Kidney glomerular epithelial cell (primary cell): ENCODE data around the gene WARS2.
A peak's percentile ranks its signal among the peaks of the same experiment; 100 is the strongest.
"Not testable (repeated sequence)": the region's sequence is repeated elsewhere in the genome, so short reads cannot be mapped to it uniquely, and the experiment has no call there.

Source experiments
- DNase-seq: peaks from one replicate; lab custom pipeline; 2025; lab: John Stamatoyannopoulos, UW

The WARS2 gene

GRCh38 chr1:119140177-119141019, at the start of gene WARS2:
Gene WARS2, minus strand, starts transcription at chr1:119140653. Its CDS starts 9 bp downstream, at chr1:119140644.
- peak; percentile 96 for DNase-seq

- DNase-seq, result no peak
Measured at GRCh38 chr1:119188926-119189325, 48.5 kb upstream of the WARS2 start.

DNA sequence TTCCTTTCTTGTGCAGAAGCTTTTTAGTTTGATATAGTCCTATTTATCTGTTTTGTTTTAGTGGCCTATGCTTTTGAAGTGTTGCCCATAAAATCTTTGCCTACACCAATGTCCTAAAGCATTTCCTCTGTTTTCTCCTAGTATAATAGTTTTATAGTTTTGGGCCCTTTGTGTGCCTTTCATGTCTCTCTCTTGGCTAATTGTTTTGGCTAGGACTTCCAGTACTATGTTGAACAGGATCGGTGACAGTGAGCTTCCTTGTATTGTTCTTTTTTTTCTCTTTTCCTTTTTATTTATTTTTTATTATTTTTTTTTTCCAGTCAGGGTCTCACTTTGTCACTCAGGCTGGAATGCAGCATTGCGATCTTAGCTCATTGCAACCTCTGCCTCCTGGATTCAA, 47.0 kb upstream of the WARS2 start:
- no peak for DNase-seq

- DNase-seq, result peak; percentile 15
Measured at GRCh38 chr1:119186471-119186870, 46.0 kb upstream of the WARS2 start.

- no peak for DNase-seq
Measured at GRCh38 chr1:119184972-119185371, 44.5 kb upstream of the WARS2 start.

- DNase-seq, result no peak
Measured at GRCh38 chr1:119181218-119181617, 40.8 kb upstream of the WARS2 start.

GRCh38 chr1:119179051-119179450, 38.6 kb upstream of the WARS2 start:
- no peak for DNase-seq

DNA sequence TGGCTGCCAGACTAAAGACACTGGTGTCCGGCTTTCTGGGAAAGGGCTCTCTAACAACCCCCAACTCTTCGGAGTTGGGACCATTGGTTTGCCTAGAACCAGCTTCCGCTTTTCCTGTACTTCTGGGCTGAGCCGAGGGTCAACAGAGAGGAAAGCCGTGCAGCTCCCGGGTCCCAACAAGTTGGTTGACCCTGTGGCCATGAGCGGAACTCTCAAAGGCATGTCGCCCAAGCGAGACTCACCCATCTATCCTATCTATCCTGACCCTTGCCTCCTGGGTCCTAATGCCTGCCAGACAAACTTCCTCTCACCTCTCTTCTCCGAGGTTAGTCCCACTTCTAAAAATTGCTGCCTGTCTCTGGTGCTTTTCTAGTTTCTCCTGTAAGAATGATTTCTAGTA, 32.5 kb upstream of the WARS2 start:
- DNase-seq, result not testable (repeated sequence)

- DNase-seq, result not testable (repeated sequence)
Measured at GRCh38 chr1:119171381-119172010, 31.0 kb upstream of the WARS2 start.

- DNase-seq, result no peak
Measured at GRCh38 chr1:119163396-119163795, 22.9 kb upstream of the WARS2 start.

DNA sequence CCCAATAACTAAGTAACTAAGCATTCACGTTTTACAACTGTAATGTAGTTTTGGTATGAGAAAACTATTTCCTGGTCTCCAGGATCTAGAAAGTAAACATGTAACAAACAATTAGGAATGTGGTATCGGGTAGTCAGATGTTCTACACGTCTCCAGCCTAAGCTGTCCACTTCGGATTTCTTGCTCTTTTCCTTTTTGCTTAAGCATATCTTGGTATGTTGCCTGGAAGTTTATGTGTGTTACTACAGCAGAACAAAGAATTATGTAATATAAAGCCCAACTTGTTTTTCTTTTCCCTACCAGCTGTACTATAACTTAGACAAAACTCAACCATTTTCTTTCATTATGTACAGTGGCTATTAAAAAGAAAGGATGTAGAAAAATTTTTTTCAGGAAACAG, 20.4 kb upstream of the WARS2 start:
- no peak for DNase-seq

DNA sequence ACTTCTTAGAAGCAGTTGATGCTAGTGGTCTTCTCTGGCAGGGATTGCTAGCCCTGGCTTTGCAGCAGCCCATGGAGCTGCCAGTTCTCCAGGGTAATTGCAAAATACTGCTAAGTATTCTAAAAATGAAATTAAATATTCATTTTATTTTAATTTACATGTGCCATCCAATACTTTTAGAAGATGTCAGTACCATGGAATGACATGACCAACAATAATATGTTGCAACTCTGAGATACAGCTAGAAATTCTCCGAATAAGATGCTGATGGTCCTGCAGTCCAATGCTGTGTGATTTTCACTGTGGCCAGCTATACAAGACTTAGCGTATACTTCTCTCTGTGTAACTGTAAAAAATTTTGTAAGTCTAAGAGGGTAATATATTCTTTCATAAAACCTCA, 20.0 kb upstream of the WARS2 start:
- DNase-seq, result no peak

- DNase-seq, result no peak
Measured at GRCh38 chr1:119159966-119160365, 19.5 kb upstream of the WARS2 start.

DNA sequence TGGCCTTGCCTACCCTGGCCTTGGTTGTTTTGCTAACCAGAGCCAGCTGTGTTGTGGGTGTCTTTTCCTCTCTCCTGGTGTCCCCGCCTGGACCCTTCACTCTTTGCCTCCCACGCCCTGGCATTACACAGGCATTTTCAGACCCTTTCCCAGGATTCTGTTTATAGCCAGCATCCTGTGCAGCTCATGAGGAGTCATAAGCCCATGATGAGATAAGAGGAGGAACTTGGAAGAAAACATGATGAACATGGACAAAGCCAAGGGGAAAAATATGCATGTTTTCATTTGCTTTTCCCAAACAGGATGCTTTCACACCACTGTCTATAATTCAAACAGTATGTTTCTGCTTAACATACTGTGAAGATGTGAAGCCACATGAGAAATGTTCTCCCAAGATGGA, 18.7 kb upstream of the WARS2 start:
- DNase-seq, result no peak

GRCh38 chr1:119156761-119157160, 16.3 kb upstream of the WARS2 start:
- not testable (repeated sequence) for DNase-seq

GRCh38 chr1:119155069-119155468, 14.6 kb upstream of the WARS2 start:
- not testable (repeated sequence) for DNase-seq

DNA sequence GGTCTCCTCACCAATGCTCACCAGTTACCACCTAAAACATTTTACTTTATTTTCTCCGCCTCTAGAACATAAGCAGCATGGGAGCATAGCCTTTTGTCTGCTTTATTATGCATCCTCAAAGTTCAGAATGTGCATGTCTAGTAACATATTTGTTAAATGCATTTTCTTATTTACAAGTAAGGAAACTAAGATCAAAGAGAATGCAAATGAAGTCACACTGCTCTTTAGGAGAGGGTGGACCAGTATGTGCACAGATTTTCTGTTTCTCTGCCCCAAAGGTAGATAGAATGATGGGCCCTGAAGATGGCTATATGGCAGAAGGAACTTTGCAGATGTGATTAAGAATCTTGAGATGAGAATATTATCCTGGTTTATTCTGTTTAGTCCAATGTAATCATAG, 9.7 kb upstream of the WARS2 start:
- no peak for DNase-seq

DNA sequence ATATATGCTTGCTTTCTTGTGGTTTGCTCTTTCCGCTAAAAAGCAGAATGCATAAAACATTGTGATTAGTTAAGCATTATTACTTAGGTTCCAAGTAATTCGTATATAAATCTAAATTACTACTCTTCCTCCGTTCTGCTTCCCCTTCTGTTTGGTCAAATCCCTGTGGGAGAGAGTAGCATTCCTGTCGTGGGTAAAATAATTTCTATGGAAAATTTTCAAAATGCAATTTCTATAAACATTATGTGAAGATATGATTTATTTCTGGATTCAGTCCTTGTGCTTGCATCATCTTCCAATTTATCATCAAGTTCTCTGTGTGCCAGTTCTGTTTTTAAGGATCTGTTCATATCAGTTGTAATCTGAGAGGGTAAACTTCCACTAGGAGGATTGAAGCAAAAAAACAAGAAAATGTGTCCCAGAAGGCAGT, 7.2 kb upstream of the WARS2 start:
- DNase-seq, result no peak

DNA sequence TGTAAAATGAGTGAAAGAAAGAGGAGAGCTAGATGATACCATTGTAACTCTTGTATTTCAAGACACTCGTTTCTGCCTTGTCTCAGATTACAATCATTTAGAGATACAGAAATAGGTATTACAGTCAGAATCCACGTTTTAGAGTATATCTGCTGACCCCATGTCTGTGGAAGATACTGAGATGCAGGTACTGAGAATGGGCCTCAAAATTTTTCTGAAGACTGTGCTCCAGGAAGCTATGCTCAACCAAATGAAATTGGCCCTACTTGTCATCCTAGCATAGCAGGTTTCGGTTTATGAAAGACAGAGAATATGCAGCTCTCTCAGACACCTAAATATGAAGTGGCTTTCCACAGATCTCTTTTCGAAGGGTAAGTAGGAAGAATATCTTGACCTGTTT, 6.0 kb upstream of the WARS2 start:
- DNase-seq, result no peak

DNA sequence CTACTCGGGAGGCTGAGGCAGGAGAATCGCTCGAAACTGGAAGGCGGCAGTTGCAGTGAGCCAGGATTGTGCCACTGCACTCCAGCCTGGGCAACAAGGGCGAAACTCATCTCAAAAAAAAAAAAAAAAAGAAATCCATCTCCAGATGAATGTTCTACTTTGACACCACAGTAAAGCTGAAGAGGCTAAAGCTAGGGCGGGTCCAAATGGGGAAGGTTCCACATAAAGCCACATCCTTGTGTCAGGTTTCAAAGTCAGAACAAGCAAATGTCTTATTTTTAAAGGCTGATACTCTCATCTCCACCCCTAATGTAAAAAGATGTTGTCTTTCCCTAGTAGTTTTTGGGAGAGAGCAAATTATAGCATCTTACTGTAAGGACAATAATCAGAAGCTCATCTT, 4.4 kb upstream of the WARS2 start:
- DNase-seq, result no peak

GRCh38 chr1:119143706-119144105, 3.3 kb upstream of the WARS2 start:
- no peak for DNase-seq

DNA sequence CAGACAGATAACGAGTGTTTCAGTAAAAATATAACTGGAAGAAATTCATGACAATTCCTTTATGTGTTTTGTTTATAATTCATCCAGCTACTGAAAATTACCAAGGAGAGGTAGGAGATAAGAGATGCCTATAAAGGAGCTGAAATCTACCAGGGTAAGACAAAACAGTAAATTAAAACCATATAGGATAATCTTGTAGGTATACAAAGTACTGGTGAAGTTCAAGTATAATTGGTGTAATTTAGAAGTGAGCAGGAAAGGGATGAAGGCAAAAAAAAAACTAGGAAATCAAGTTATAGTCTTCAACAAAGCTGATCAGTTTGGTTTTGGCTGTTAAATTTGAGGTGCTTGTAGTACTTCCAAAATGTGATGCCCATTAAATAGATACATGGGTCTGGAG, 1.2 kb upstream of the WARS2 start:
- DNase-seq, result no peak

DNA sequence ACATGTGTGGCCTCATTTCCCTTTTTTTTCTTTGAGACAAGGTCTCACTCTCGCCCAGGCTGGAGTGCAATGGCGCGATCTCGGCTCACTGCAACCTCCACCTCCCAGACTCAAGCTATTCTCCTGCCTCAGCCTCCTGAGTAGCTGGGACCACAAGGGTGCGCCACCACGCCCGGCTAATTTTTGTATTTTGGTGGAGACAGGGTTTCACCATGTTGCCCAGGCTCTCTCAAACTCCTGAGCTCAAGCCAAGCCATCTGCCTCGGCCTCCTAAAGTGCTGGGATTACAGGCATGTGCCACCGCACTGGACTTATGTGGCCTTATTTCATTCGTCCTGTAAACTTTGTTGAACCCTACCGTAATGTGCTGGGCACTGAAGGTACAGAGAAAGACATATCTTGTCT, 569 bp upstream of the WARS2 start:
- no peak for DNase-seq

GRCh38 chr1:119139857-119140176, 636 bp downstream of the WARS2 start:
- DNase-seq, result peak; percentile 81
